Measurements from ENCODE around the gene CA5B. TPM values are rescaled to one million over a fixed set of nuclear protein-coding genes. Genes with fewer than 3 reads are reported as not detected.

The CA5B gene
- total and polyA plus RNA-seq, 4 donors = 0.55 to 2.9 (median 1.6) TPM

GRCh38 chrX:15797707-15798106 lies 59.6 kb downstream of the CA5B start:
- H3K27ac ChIP-seq (ENCODE audit: low read depth in 1 of 2, low read length in 2 of 2) = no peak overlapping the region
- 95% methylated on average over 4 of the region's 4 CpGs for WGBS
- no peak overlapping the region for H3K4me3 ChIP-seq (ENCODE audit: low read depth in 1 of 3, low read length in 3 of 3)
- TF ChIP-seq CTCF (IDR thresholded peaks at IDR 0.05; ENCODE audit: low read depth, low read length, missing input control) = no peak
- no peak for TF ChIP-seq RXRA (IDR thresholded peaks at IDR 0.05)
- no peak for TF ChIP-seq HNF4G (IDR thresholded peaks at IDR 0.05)
- no peak for TF ChIP-seq GABPA (IDR thresholded peaks at IDR 0.05 in 1 of 2, conservative IDR thresholded peaks at IDR 0.05 in 1 of 2)
- no peak for TF ChIP-seq ATF3 (IDR thresholded peaks at IDR 0.05)
- no peak for TF ChIP-seq FOXA2 (IDR thresholded peaks at IDR 0.05)
- no peak for TF ChIP-seq SP1 (IDR thresholded peaks at IDR 0.05)
- no peak for TF ChIP-seq JUND (IDR thresholded peaks at IDR 0.05)
- no peak for TF ChIP-seq RAD21 (IDR thresholded peaks at IDR 0.05)
- TF ChIP-seq TAF1 (conservative IDR thresholded peaks at IDR 0.05) = no peak
- TF ChIP-seq HNF4A (conservative IDR thresholded peaks at IDR 0.05) = no peak
- TF ChIP-seq MAX (IDR thresholded peaks at IDR 0.05) = no peak
- TF ChIP-seq FOXA1 (IDR thresholded peaks at IDR 0.05) = no peak
- TF ChIP-seq YY1 (IDR thresholded peaks at IDR 0.05) = no peak
- TF ChIP-seq EGR1 (IDR thresholded peaks at IDR 0.05; ENCODE audit: low read depth in 2 of 2) = no peak
- TF ChIP-seq REST (IDR thresholded peaks at IDR 0.05) = no peak
- no peak for TF ChIP-seq ZBTB33 (IDR thresholded peaks at IDR 0.05)
- TF ChIP-seq NR2F2 (IDR thresholded peaks at IDR 0.05) = no peak
- no peaks in the 10 kb centered on the region for H3K9me3 ChIP-seq (ENCODE audit: control insufficient read depth in 4 of 4, low read length in 3 of 4)
- H3K36me3 ChIP-seq (ENCODE audit: control insufficient read depth in 4 of 4, insufficient read depth in 3 of 4, low read depth in 1 of 4, low read length in 3 of 4) = peaks cover 0 to 7% (median 2%) of the 10 kb centered on the region in 4 donors
- no peak overlapping the region for H3K9ac ChIP-seq (ENCODE audit: low read depth in 1 of 2, low read length in 2 of 2)
- H3K27me3 ChIP-seq (ENCODE audit: control insufficient read depth in 4 of 4, insufficient read depth in 4 of 4, low read length in 3 of 4) = no peaks in the 10 kb centered on the region
- no peaks in the 10 kb centered on the region for H3K4me1 ChIP-seq (ENCODE audit: control insufficient read depth in 4 of 4, insufficient read depth in 4 of 4, low read length in 3 of 4)
- DNase-seq (ENCODE audit: low spot score) = no peak

Measured in liver (tissue), 9 donors.